ENCODE measurements around the gene RPS10. TPM values are rescaled to one million over a fixed set of nuclear protein-coding genes. Genes with fewer than 3 reads are reported as not detected.
A peak's percentile ranks its signal among the peaks of the same experiment; 100 is the strongest.

The RPS10 gene
- total RNA-seq, 1 experiment from 2014 or later = 2,049 TPM

DNA sequence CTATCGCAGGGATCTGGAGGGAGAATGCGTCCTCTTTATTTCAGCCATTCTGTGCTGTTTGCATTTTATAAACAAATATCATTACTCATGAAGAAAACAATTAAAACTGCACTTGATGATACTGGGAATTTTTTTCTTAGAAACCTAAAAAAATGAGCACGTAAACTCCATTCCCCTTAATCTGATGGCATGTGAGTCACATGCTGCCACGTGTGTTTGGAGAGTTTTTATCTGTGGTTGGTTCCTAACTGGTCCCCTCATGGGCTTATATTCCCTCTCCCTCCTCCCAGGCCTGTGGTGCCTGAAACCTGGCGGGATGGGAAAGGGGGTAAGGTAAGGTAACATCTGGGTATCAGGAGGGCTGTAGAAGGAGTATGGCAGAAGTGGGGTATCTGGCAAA, 46.6 kb upstream of the RPS10 start:
- CTCF ChIA-PET = interaction anchor here (0.7 kb wide), 1 partner anchor 149 kb away, joined by 3 read pairs; no protein-coding TSS in a partner anchor
- TF ChIP-seq, protein P1, sequence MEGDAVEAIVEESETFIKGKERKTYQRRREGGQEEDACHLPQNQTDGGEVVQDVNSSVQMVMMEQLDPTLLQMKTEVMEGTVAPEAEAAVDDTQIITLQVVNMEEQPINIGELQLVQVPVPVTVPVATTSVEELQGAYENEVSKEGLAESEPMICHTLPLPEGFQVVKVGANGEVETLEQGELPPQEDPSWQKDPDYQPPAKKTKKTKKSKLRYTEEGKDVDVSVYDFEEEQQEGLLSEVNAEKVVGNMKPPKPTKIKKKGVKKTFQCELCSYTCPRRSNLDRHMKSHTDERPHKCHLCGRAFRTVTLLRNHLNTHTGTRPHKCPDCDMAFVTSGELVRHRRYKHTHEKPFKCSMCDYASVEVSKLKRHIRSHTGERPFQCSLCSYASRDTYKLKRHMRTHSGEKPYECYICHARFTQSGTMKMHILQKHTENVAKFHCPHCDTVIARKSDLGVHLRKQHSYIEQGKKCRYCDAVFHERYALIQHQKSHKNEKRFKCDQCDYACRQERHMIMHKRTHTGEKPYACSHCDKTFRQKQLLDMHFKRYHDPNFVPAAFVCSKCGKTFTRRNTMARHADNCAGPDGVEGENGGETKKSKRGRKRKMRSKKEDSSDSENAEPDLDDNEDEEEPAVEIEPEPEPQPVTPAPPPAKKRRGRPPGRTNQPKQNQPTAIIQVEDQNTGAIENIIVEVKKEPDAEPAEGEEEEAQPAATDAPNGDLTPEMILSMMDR (IDR thresholded peaks at IDR 0.05; ENCODE audit: unreplicated experiment) = no peak
- no TSS peak for BruUV-seq (replicated peaks)
- H3K27ac Mint-ChIP-seq (ENCODE audit: unreplicated experiment) = no peak overlapping the region
- no peak for DNase-seq
- H3K36me3 Mint-ChIP-seq (ENCODE audit: insufficient read depth, unreplicated experiment) = no peaks in the 10 kb centered on the region
- H3K9me3 Mint-ChIP-seq (ENCODE audit: low read depth, unreplicated experiment) = peaks cover 4% of the 10 kb centered on the region
- peaks cover 44% of the 10 kb centered on the region for H3K27me3 Mint-ChIP-seq (ENCODE audit: unreplicated experiment)
- no peak overlapping the region for H3K4me3 Mint-ChIP-seq (ENCODE audit: low read depth, unreplicated experiment)
- no peaks in the 10 kb centered on the region for H3K4me1 Mint-ChIP-seq (ENCODE audit: low read depth, unreplicated experiment)
- intact Hi-C loops (cut with micrococcal nuclease; ENCODE audit: unreplicated experiment) = no loop called here

DNA sequence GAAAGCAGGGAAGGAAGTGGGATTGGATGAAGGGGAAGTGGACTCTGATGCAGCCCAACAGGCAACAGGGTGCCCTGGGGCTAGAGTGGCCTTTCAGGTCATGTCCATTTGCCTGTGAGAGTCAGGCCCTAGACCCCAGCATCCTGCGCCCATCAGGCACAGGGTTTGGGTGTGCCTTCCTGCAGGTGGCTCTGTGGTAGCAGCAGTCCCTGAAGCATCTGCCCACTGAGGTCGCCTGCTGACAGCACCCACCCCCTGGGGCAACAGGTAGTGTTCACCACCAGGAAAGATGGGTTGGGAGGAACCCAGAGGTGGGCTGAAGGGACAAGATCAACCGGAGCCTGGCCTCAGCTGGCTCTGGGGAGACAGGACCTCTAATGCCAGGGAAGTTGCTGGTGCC, 43.6 kb upstream of the RPS10 start:
- H3K27me3 Mint-ChIP-seq (ENCODE audit: unreplicated experiment) = peaks cover 56% of the 10 kb centered on the region
- intact Hi-C loops (cut with micrococcal nuclease; ENCODE audit: unreplicated experiment) = loop anchor here (10.0 kb wide), 1 partner anchor 675 kb away; the partner anchor contains the start of gene TCP11
- no peaks in the 10 kb centered on the region for H3K4me1 Mint-ChIP-seq (ENCODE audit: low read depth, unreplicated experiment)
- BruUV-seq (replicated peaks) = no TSS peak
- peaks cover 4% of the 10 kb centered on the region for H3K9me3 Mint-ChIP-seq (ENCODE audit: low read depth, unreplicated experiment)
- H3K27ac Mint-ChIP-seq (ENCODE audit: unreplicated experiment) = no peak overlapping the region
- H3K4me3 Mint-ChIP-seq (ENCODE audit: low read depth, unreplicated experiment) = no peak overlapping the region
- DNase-seq = no peak
- TF ChIP-seq, protein P1 (IDR thresholded peaks at IDR 0.05; ENCODE audit: unreplicated experiment) = no peak
- H3K36me3 Mint-ChIP-seq (ENCODE audit: insufficient read depth, unreplicated experiment) = peaks cover 9% of the 10 kb centered on the region
- CTCF ChIA-PET = interaction anchor here (1.4 kb wide), 1 partner anchor 9 kb away, joined by 3 read pairs; no protein-coding TSS in a partner anchor

DNA sequence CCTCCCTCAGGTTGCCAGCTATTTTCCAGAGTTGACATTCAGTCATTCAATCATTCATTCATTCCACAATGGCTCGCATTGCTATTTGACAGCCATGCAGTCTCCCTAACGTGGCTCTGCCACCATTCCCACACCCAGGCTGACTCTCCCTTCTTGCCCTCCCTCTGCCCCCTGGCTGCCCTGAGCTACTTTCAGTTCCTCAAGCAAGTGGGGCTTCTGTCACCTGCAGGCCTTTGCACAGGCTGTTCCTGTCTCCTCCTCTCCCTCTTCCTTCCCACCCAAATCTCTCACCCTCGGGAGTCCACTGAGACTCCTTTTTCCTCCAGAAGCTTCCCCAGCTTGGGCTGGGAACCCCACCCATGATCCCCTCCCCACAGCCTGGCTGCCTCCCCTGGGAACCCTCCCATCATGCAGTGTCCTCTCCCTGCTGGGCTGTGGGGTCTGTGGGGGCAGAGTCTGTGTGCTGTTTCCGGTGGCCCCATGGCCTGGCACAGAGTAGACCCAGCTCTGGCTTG, 42.6 kb upstream of the RPS10 start:
- intact Hi-C loops (cut with micrococcal nuclease; ENCODE audit: unreplicated experiment) = loop anchor here (10.0 kb wide), 1 partner anchor 676 kb away; the partner anchor contains the start of gene TCP11

DNA sequence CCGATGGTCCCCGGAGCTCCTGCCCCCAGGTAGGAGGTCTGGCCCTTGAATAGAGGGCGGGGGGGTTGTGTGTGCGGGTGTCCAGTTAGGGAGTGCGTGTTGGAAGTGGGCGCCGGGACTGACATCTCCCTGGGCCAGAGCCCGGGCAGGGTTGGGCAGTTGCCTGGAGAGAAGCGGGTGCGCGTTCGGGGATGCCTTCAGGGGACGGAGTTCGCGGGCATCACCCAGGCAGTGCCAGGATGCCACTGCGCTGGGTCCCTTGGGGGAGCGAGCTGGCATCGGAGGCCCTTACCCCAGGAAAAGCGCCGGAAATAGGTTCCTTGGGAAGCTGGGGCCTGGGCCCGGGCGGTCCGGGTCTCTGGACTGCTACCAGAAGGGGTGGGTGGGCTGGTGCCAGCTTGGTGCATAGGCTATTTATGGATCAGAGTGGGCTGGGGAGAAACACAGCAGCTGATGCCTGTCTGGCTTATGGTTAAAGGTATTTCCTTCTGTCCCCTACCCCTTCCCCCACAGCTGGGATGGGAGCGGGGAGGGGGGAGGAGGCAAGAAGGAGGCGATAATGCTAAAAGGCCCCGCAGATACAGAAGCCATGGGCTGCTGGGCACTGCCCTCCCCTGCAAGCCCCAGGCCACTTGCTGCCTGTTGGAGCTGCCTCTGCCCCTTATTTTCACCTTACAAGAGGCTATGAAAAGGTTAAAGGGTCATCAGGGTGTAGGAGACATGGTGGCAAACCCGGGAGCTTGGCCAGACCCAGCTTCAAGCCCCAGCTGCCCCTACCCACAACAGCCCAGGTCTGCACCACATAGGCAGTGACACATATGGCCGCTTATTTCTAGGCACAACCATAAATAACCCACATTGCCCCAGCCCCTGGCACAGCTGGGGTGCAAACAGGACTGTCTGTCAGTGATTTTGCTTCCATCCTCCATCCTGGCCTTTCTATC, 40.6 kb upstream of the RPS10 start:
- no TSS peak for BruUV-seq (replicated peaks)
- peaks cover 46% of the 10 kb centered on the region for H3K27me3 Mint-ChIP-seq (ENCODE audit: unreplicated experiment)
- TF ChIP-seq, protein P1 (IDR thresholded peaks at IDR 0.05; ENCODE audit: unreplicated experiment) = no peak
- peaks cover 9% of the 10 kb centered on the region for H3K36me3 Mint-ChIP-seq (ENCODE audit: insufficient read depth, unreplicated experiment)
- H3K27ac Mint-ChIP-seq (ENCODE audit: unreplicated experiment) = no peak overlapping the region
- intact Hi-C loops (cut with micrococcal nuclease; ENCODE audit: unreplicated experiment) = loop anchor here (10.0 kb wide), 1 partner anchor 678 kb away; the partner anchor contains the start of gene TCP11
- no peaks in the 10 kb centered on the region for H3K9me3 Mint-ChIP-seq (ENCODE audit: low read depth, unreplicated experiment)
- CTCF ChIA-PET = interaction anchor here (0.6 to 1.1 kb wide), 3 partner anchors 67 to 143 kb away, joined by 3 to 4 read pairs (median 3); no protein-coding TSS in a partner anchor
- H3K4me1 Mint-ChIP-seq (ENCODE audit: low read depth, unreplicated experiment) = peaks cover 15% of the 10 kb centered on the region
- peak overlapping the region; percentile 68 for H3K4me3 Mint-ChIP-seq (ENCODE audit: low read depth, unreplicated experiment)
- no peak for DNase-seq

More for the DNA sequence above, 42.6 kb upstream of the RPS10 start:
- Mint-ChIP-seq H3K9me3 (ENCODE audit: low read depth, unreplicated experiment) (no peaks in the 10 kb centered on the region), H3K4me1 (ENCODE audit: low read depth, unreplicated experiment) (no peaks in the 10 kb centered on the region), H3K27ac (ENCODE audit: unreplicated experiment) (no peak overlapping the region), H3K27me3 (ENCODE audit: unreplicated experiment) (peaks cover 56% of the 10 kb centered on the region), H3K36me3 (ENCODE audit: insufficient read depth, unreplicated experiment) (peaks cover 9% of the 10 kb centered on the region), H3K4me3 (ENCODE audit: low read depth, unreplicated experiment) (no peak overlapping the region)
- no peak for DNase-seq
- no TSS peak for BruUV-seq (replicated peaks)
- TF ChIP-seq, protein P1 (IDR thresholded peaks at IDR 0.05; ENCODE audit: unreplicated experiment) = no peak
- CTCF ChIA-PET = interaction anchor here (0.6 to 0.7 kb wide), 3 partner anchors 7 to 443 kb away, joined by 3 to 5 read pairs (median 4); no protein-coding TSS in a partner anchor

All from Calu3 (cell line).